Neural cell (in vitro differentiated cells): ENCODE measurements around the gene RPLP2.

Experiments
- EZH2 ChIP-seq: fragments of 200-600, 300-800 bp; shearing (Covaris generic), sonication (generic); IDR thresholded peaks from 2 replicates; pipeline ENCODE4 v1.6.1; 2014; ENCODE audit warnings: antibody characterized with exemption, low read length, borderline replicate concordance, mild to moderate bottlenecking; ENCODE audit not compliant: insufficient read depth, poor library complexity, severe bottlenecking
- POLR2AphosphoS5 ChIP-seq: IDR thresholded peaks from 2 replicates; pipeline ENCODE4 v1.6.1; 2012
- RAD21 ChIP-seq: fragments of 450-650 bp; conservative IDR thresholded peaks from 2 replicates; pipeline ENCODE4 v1.6.1; 2014; ENCODE audit warnings: antibody characterized with exemption, mild to moderate bottlenecking, moderate library complexity
- REST ChIP-seq: IDR thresholded peaks from 2 replicates; pipeline ENCODE4 v1.6.1; 2012; ENCODE audit warnings: borderline replicate concordance
- SMC3 ChIP-seq: fragments of 450-650 bp; conservative IDR thresholded peaks from 2 replicates; pipeline ENCODE4 v1.6.1; 2014; ENCODE audit warnings: antibody characterized with exemption, mild to moderate bottlenecking, moderate library complexity; ENCODE audit not compliant: poor library complexity
- TAF1 ChIP-seq: IDR thresholded peaks from 2 replicates; pipeline ENCODE4 v1.6.1; 2012; ENCODE audit warnings: low read depth
- TF ChIP-seq, protein P1 (sequence below): fragments of 450-650 bp; IDR thresholded peaks from 2 replicates; pipeline ENCODE4 v1.5.1; 2014; ENCODE audit warnings: antibody characterized with exemption, mild to moderate bottlenecking, moderate library complexity; ENCODE audit not compliant: poor library complexity, severe bottlenecking

- TF ChIP-seq RAD21: no peak
- TF ChIP-seq, protein P1, sequence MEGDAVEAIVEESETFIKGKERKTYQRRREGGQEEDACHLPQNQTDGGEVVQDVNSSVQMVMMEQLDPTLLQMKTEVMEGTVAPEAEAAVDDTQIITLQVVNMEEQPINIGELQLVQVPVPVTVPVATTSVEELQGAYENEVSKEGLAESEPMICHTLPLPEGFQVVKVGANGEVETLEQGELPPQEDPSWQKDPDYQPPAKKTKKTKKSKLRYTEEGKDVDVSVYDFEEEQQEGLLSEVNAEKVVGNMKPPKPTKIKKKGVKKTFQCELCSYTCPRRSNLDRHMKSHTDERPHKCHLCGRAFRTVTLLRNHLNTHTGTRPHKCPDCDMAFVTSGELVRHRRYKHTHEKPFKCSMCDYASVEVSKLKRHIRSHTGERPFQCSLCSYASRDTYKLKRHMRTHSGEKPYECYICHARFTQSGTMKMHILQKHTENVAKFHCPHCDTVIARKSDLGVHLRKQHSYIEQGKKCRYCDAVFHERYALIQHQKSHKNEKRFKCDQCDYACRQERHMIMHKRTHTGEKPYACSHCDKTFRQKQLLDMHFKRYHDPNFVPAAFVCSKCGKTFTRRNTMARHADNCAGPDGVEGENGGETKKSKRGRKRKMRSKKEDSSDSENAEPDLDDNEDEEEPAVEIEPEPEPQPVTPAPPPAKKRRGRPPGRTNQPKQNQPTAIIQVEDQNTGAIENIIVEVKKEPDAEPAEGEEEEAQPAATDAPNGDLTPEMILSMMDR: no peak
- no peak for TF ChIP-seq EZH2
- TF ChIP-seq SMC3: no peak
- TF ChIP-seq REST: no peak
- TF ChIP-seq TAF1: no peak
- TF ChIP-seq POLR2AphosphoS5: no peak
Observed at GRCh38 chr11:773830-774229, 35.9 kb upstream of the RPLP2 start.
